ENCODE measurements around the gene TPSB2. TPM values are rescaled to one million over a fixed set of nuclear protein-coding genes. Genes with fewer than 3 reads are reported as not detected.
"Not testable (repeated sequence)": the region's sequence is repeated elsewhere in the genome, so short reads cannot be mapped to it uniquely, and the experiment has no call there.

The TPSB2 gene
- polyA plus RNA-seq, 2 donors: 5.7 to 37.8 TPM

DNA sequence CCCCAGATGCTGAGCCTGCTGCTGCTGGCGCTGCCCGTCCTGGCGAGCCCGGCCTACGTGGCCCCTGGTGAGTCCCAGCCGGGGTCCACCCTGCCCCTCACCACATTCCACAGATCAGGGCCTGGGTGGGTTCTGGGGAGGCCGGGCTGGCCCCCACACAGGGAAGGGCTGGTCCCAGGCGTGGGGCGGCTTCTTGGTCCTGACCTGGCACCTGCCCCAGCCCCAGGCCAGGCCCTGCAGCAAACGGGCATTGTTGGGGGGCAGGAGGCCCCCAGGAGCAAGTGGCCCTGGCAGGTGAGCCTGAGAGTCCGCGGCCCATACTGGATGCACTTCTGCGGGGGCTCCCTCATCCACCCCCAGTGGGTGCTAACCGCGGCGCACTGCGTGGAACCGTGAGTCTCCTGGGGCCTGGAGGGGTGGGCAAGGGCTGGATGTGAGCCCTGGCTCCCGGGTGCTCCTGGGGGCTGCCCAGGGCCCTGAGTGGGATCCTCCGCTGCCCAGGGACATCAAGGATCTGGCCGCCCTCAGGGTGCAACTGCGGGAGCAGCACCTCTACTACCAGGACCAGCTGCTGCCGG lies 26.4 kb upstream of the TPSB2 start:
- 77 to 82% methylated on average over 23 of the region's 23 CpGs for WGBS, 2 donors
- not testable (repeated sequence) for H3K36me3 ChIP-seq (ENCODE audit: control insufficient read depth in 2 of 2, insufficient read depth in 2 of 2, low read length in 1 of 2); H3K9me3 ChIP-seq (ENCODE audit: control insufficient read depth in 2 of 2, insufficient read depth in 1 of 2, low read depth in 1 of 2, low read length in 1 of 2); H3K4me3 ChIP-seq (ENCODE audit: low read depth in 1 of 2, low read length in 2 of 2); H3K4me1 ChIP-seq (ENCODE audit: control insufficient read depth in 2 of 2, insufficient read depth in 2 of 2, low read length in 1 of 2); H3K27me3 ChIP-seq (ENCODE audit: control insufficient read depth in 1 of 2, insufficient read depth in 2 of 2, low read length in 2 of 2); H3K27ac ChIP-seq (ENCODE audit: low read depth in 2 of 2, low read length in 1 of 2)

DNA sequence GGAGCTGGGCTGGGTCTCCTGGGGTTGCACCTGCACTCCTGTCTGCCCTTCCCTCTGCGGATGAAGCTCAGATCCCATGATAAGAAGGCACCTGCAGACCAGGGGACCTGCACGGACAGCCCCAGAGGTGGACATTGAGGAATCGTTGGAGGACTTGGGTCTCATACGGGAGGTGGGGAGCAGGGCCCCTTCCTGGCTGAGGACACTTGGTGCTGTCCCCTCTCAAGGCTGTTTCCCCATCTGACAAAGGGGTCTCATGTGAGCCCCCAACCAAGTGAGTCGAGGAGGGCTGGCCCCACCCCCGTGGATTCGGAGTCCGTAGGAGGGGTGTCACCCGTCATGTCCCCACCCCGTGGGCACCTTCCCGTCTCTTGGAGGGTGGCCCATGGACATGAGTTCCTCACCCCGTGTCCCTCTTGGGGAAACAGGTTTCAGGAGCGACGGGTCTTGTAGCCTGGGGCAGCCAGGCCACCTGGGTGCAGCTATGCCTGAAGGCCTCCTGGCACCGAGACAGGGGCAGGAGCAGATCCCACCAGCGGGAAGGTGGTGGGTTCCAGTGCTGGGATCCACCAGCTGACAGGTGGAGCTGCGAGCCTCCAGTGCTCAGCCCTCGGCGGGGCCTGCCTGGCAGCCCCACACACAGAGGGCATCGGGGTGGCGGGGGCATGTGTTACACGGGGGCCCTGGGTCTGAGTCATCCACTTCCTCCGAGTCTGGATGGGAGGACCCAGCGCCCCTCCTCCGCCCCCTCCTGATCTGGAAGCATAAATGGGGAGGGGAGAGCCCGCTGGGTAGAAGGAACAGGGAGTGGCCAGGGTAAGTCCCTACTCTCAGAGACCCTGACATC lies 25.5 kb upstream of the TPSB2 start, which contains the start of gene TPSD1:
Gene TPSD1 (plus strand): TSS at position 794 of the 847 bp plus-strand sequence. CDS start 212 bp downstream, outside the sequence.
- H3K36me3 ChIP-seq (ENCODE audit: control insufficient read depth in 2 of 2, insufficient read depth in 2 of 2, low read length in 1 of 2); H3K4me1 ChIP-seq (ENCODE audit: control insufficient read depth in 2 of 2, insufficient read depth in 2 of 2, low read length in 1 of 2); H3K4me3 ChIP-seq (ENCODE audit: low read depth in 1 of 2, low read length in 2 of 2); H3K27ac ChIP-seq (ENCODE audit: low read depth in 2 of 2, low read length in 1 of 2); H3K9me3 ChIP-seq (ENCODE audit: control insufficient read depth in 2 of 2, insufficient read depth in 1 of 2, low read depth in 1 of 2, low read length in 1 of 2); H3K27me3 ChIP-seq (ENCODE audit: control insufficient read depth in 1 of 2, insufficient read depth in 2 of 2, low read length in 2 of 2): not testable (repeated sequence)
- WGBS, 2 donors: 51 to 56% methylated on average over 19 to 26 of the region's 26 CpGs

DNA sequence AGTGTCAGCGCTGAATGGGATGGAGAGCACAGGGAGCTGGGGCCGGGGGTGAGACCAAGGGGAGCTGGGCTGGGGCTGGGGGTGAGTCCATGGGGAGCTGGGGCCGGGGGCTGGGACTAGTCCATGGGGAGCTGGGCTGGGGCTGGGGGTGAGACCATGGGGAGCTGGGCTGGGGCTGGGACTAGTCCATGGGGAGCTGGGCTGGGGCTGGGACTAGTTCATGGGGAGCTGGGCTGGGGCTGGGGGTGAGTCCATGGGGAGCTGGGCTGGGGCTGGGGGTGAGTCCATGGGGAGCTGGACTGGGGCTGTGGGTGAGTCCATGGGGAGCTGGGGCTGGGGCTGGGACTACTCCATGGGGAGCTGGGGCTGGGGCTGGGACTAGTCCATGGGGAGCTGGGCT lies 24.8 kb upstream of the TPSB2 start:
- H3K9me3 ChIP-seq (ENCODE audit: control insufficient read depth in 2 of 2, insufficient read depth in 1 of 2, low read depth in 1 of 2, low read length in 1 of 2); H3K4me3 ChIP-seq (ENCODE audit: low read depth in 1 of 2, low read length in 2 of 2); H3K27ac ChIP-seq (ENCODE audit: low read depth in 2 of 2, low read length in 1 of 2); H3K27me3 ChIP-seq (ENCODE audit: control insufficient read depth in 1 of 2, insufficient read depth in 2 of 2, low read length in 2 of 2); H3K4me1 ChIP-seq (ENCODE audit: control insufficient read depth in 2 of 2, insufficient read depth in 2 of 2, low read length in 1 of 2); H3K36me3 ChIP-seq (ENCODE audit: control insufficient read depth in 2 of 2, insufficient read depth in 2 of 2, low read length in 1 of 2): not testable (repeated sequence)
- WGBS, 2 donors: 86% methylated on average over 3 of the region's 3 CpGs

DNA sequence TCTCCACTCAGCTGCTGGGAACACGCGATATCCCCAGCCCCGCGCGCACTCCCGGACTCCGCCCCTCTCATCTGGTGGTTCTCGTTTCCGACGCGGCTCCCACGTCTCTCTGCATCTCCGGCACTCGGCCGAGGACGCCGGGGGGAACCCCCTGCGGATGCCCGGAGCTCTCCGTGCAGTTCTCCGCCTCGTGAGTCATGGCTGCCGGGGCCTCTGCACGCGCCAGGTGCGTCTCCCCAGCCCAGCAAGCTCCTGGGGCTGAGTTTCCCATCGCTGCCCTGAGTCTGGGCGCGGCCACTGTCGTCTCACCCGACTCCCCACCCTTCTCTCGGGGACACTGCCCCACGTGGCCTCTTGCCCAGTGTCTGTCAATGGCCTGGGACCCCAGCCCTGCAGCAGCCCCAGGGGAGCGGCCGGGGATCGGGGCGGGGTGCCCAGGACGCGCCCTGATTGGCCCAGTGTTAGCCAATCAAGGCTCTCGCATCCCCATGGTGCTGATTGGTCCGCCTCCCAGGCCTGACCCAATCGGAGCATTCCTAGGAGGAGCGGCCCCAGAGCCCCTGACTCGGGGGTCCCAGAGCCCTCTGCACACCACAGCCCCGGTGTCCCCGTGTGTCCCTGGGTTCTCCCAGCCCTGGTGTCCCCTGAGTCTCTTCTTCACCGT lies 23.8 kb upstream of the TPSB2 start:
- not testable (repeated sequence) for H3K4me3 ChIP-seq (ENCODE audit: low read depth in 1 of 2, low read length in 2 of 2); H3K27me3 ChIP-seq (ENCODE audit: control insufficient read depth in 1 of 2, insufficient read depth in 2 of 2, low read length in 2 of 2); H3K36me3 ChIP-seq (ENCODE audit: control insufficient read depth in 2 of 2, insufficient read depth in 2 of 2, low read length in 1 of 2); H3K4me1 ChIP-seq (ENCODE audit: control insufficient read depth in 2 of 2, insufficient read depth in 2 of 2, low read length in 1 of 2); H3K9me3 ChIP-seq (ENCODE audit: control insufficient read depth in 2 of 2, insufficient read depth in 1 of 2, low read depth in 1 of 2, low read length in 1 of 2); H3K27ac ChIP-seq (ENCODE audit: low read depth in 2 of 2, low read length in 1 of 2)
- no CpG with 5 or more reads among the region's 47 CpGs for WGBS, 2 donors

DNA sequence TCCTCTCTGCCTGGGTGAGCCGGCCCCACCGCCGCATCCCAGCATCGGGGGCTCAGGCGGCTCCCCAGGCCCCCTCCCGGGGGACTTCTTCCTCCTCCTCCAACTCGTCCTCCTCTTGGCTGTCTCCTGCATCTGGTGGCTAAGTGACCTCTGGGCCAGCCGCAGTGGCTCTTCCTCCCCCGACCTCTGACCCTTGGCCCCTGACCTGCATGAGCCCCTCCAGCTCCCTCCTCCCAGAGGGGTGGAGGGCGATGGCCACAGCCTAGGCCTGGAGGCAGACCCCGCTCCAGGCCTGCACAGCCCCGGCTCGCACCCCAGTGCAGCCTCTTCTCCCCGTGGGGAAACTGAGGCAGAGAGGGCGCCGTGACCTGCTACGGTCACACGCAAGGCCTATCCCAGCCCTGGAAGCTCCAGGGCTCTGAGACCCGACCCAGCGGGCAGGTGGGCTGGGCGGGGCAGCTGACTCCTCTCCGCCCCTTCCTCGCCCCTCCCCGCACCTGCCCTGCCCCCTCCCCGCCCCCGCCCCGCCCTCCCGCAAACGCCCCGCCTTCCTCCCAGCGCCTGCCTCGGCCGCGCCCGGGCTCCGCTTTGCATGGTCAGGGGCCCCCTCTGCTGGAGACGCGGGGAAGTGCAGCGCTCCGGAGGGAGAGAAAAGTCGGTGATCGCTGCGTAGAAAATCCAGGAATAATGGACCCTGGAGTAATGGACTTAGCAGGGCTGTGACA lies 19.2 kb upstream of the TPSB2 start:
- H3K9me3 ChIP-seq (ENCODE audit: control insufficient read depth in 2 of 2, insufficient read depth in 1 of 2, low read depth in 1 of 2, low read length in 1 of 2); H3K36me3 ChIP-seq (ENCODE audit: control insufficient read depth in 2 of 2, insufficient read depth in 2 of 2, low read length in 1 of 2); H3K4me1 ChIP-seq (ENCODE audit: control insufficient read depth in 2 of 2, insufficient read depth in 2 of 2, low read length in 1 of 2); H3K4me3 ChIP-seq (ENCODE audit: low read depth in 1 of 2, low read length in 2 of 2); H3K27ac ChIP-seq (ENCODE audit: low read depth in 2 of 2, low read length in 1 of 2); H3K27me3 ChIP-seq (ENCODE audit: control insufficient read depth in 1 of 2, insufficient read depth in 2 of 2, low read length in 2 of 2): not testable (repeated sequence)
- WGBS, 2 donors: 69 to 85% methylated on average over 3 to 6 of the region's 43 CpGs

DNA sequence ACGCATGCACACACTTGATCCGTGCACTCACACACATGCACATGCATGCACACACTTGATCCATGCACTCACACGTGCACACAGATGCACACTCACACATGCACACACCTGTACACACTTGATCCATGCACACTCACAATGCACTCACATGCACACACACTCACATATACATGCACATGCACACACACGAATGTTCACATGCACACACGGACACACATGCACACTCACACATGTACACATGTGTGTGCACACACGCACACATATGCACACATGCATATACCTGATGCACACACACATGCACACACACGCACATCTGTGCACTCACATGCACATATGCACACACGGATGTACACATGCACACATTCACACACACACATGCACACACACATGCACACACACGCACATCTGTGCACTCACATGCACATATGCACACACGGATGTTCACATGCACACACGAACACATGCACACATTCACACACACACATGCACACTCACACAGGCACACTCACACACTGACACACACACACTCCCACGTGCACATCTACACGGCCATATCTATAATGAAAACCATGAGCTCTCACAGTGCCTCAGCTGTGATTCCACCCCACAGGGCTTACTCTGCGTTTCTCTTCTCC lies 18.0 kb upstream of the TPSB2 start:
- H3K9me3 ChIP-seq (ENCODE audit: control insufficient read depth in 2 of 2, insufficient read depth in 1 of 2, low read depth in 1 of 2, low read length in 1 of 2); H3K36me3 ChIP-seq (ENCODE audit: control insufficient read depth in 2 of 2, insufficient read depth in 2 of 2, low read length in 1 of 2); H3K27me3 ChIP-seq (ENCODE audit: control insufficient read depth in 1 of 2, insufficient read depth in 2 of 2, low read length in 2 of 2); H3K4me1 ChIP-seq (ENCODE audit: control insufficient read depth in 2 of 2, insufficient read depth in 2 of 2, low read length in 1 of 2); H3K4me3 ChIP-seq (ENCODE audit: low read depth in 1 of 2, low read length in 2 of 2); H3K27ac ChIP-seq (ENCODE audit: low read depth in 2 of 2, low read length in 1 of 2): not testable (repeated sequence)
- WGBS, 2 donors: 76 to 84% methylated on average over 13 to 14 of the region's 14 CpGs

DNA sequence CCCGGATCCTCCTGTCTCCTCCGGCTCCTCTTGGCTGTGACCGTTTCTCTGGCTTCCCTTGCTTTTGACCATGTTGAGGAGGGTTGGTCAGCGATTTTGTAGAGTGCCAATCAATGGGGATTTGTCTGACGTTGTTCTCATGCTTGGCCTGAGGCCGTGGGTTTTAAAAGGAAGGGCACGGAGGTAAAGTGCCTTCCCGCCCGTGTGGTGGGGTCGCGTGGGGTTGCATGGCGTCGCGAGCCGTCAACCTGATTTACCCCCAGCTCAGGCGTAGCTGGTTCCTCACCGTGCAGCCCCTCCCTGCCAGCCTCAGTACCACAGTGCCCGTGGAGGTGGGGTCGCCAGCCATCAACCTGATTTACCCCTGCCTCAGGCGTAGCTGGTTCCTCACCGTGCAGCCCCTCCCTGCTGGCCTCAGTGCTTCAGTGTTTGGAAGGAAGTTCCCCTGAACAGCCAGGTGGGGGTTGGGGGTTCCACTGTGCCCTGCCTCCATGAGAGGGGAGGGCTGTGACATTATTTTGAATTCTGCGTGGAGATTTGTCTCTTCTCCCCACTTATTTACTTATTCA lies 15.6 kb upstream of the TPSB2 start:
- Histone ChIP-seq H3K27me3 (ENCODE audit: control insufficient read depth in 1 of 2, insufficient read depth in 2 of 2, low read length in 2 of 2) (no peaks in the 10 kb centered on the region), H3K4me1 (ENCODE audit: control insufficient read depth in 2 of 2, insufficient read depth in 2 of 2, low read length in 1 of 2) (no peaks in the 10 kb centered on the region), H3K4me3 (ENCODE audit: low read depth in 1 of 2, low read length in 2 of 2) (no peak overlapping the region), H3K27ac (ENCODE audit: low read depth in 2 of 2, low read length in 1 of 2) (no peak overlapping the region), H3K9me3 (ENCODE audit: control insufficient read depth in 2 of 2, insufficient read depth in 1 of 2, low read depth in 1 of 2, low read length in 1 of 2) (no peaks in the 10 kb centered on the region), H3K36me3 (ENCODE audit: control insufficient read depth in 2 of 2, insufficient read depth in 2 of 2, low read length in 1 of 2) (no peaks in the 10 kb centered on the region)
- 44 to 45% methylated on average over 22 of the region's 22 CpGs for WGBS, 2 donors

DNA sequence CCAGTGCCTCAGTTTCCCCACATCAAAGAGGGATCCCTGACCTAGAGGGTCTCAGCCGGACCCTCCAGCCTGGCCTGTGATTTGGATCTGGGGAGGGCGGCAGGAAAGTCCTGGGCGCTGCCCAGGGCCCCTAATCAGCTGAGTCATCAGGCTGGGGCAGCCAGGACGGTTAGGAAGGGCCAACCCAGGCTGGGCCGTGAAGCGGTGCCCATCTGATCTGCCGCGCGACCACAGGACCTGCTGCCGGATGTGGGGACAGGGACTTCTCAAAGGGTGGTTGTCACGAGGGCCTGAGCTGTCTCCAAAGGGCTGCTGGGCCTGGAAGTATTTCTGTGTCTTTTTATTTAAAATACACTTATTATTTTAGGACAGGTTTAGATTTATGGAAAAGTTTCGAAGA lies 14.9 kb upstream of the TPSB2 start:
- H3K9me3 ChIP-seq (ENCODE audit: control insufficient read depth in 2 of 2, insufficient read depth in 1 of 2, low read depth in 1 of 2, low read length in 1 of 2): no peaks in the 10 kb centered on the region
- H3K27ac ChIP-seq (ENCODE audit: low read depth in 2 of 2, low read length in 1 of 2): no peak overlapping the region
- H3K36me3 ChIP-seq (ENCODE audit: control insufficient read depth in 2 of 2, insufficient read depth in 2 of 2, low read length in 1 of 2): no peaks in the 10 kb centered on the region
- no peak overlapping the region for H3K4me3 ChIP-seq (ENCODE audit: low read depth in 1 of 2, low read length in 2 of 2)
- WGBS, 2 donors: 63 to 65% methylated on average over 11 to 12 of the region's 12 CpGs
- H3K27me3 ChIP-seq (ENCODE audit: control insufficient read depth in 1 of 2, insufficient read depth in 2 of 2, low read length in 2 of 2): no peaks in the 10 kb centered on the region
- no peaks in the 10 kb centered on the region for H3K4me1 ChIP-seq (ENCODE audit: control insufficient read depth in 2 of 2, insufficient read depth in 2 of 2, low read length in 1 of 2)

All from esophagus (tissue), 2 donors.